Sigmoid colon (tissue), 4 donors: Measurements from ENCODE around the gene CXorf49.

Experiments used
- EP300 ChIP-seq, 4 donors: sonication (generic); formaldehyde crosslinking; IDR thresholded peaks; one replicate each; pipeline ENCODE4 v1.6.1; 2017; ENCODE audit warnings: antibody characterized with exemption in 4 of 4
- POLR2A ChIP-seq, 2 donors: fragments of 450-650 bp; IDR thresholded peaks; one replicate each; pipeline ENCODE4 v1.6.1; 2016; ENCODE audit warnings: antibody characterized with exemption in 2 of 2, mild to moderate bottlenecking in 2 of 2, moderate library complexity in 2 of 2
- POLR2AphosphoS5 ChIP-seq, 4 donors: sonication (generic); formaldehyde crosslinking; IDR thresholded peaks; one replicate each; pipeline ENCODE4 v1.6.1; 2017; ENCODE audit warnings: antibody characterized with exemption in 4 of 4
- TF ChIP-seq, protein P1 (sequence below), 4 experiments: fragments of 450-650 bp in 3 of 4; fragments of 200-600 bp in 1 of 4; IDR thresholded peaks; one replicate each; pipeline ENCODE4 v1.5.1; 2016 to 2019; ENCODE audit warnings: antibody characterized with exemption in 4 of 4, mild to moderate bottlenecking in 3 of 4, moderate library complexity in 2 of 4

DNA sequence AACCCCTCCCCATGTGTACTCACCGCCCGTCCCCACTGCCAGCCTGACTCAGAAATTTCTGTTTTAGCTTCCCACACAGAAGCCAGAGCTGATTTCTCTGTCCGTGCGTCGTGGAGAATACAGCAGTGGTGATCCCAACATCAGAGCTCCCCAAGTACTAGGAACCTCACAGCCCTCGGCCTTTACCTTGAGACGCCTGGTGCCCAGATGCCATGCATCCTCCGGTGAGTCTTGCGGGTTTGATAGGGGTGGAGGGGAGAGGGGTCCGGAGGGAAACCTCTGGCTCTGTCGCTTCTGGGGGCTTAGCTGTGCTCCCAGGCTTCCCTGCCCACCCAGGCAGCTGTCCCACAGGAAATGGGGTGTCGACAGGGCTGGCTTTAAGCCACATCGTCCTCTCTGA, 48.6 kb downstream of the CXorf49 start:
- no peak for TF ChIP-seq EP300 (IDR thresholded peaks at IDR 0.05)
- TF ChIP-seq POLR2AphosphoS5 (IDR thresholded peaks at IDR 0.05): no peak
- TF ChIP-seq, protein P1, sequence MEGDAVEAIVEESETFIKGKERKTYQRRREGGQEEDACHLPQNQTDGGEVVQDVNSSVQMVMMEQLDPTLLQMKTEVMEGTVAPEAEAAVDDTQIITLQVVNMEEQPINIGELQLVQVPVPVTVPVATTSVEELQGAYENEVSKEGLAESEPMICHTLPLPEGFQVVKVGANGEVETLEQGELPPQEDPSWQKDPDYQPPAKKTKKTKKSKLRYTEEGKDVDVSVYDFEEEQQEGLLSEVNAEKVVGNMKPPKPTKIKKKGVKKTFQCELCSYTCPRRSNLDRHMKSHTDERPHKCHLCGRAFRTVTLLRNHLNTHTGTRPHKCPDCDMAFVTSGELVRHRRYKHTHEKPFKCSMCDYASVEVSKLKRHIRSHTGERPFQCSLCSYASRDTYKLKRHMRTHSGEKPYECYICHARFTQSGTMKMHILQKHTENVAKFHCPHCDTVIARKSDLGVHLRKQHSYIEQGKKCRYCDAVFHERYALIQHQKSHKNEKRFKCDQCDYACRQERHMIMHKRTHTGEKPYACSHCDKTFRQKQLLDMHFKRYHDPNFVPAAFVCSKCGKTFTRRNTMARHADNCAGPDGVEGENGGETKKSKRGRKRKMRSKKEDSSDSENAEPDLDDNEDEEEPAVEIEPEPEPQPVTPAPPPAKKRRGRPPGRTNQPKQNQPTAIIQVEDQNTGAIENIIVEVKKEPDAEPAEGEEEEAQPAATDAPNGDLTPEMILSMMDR (IDR thresholded peaks at IDR 0.05): no peak
- no peak for TF ChIP-seq POLR2A (IDR thresholded peaks at IDR 0.05)
